HCT116 (cell line): ENCODE data around the gene SLC24A2. TPM values are rescaled to one million over a fixed set of nuclear protein-coding genes. Genes with fewer than 3 reads are reported as not detected.

Experiments used
- ATAC-seq: fragments of 200-7000 bp; cut with Tn5 transposase; 2 replicates; pipeline ENCODE4 v1.9.1; 2020; ENCODE audit warnings: mild to moderate bottlenecking, moderate library complexity
- BruUV-seq: library from RNA; stranded (reverse); fragments of 400-500 nt; replicated peaks from 2 replicates; lab custom pipeline; 2021; lab: Mats Ljungman, UMichigan
- CTCF ChIA-PET: fragments of 300-600 bp; sonication (Branson Sonifier 250); formaldehyde crosslinking; loops from one replicate; lab custom pipeline; 2021; ENCODE audit warnings: antibody characterized with exemption; lab: Charles Lee
- POLR2A ChIA-PET: fragments of 300-600, 350-600 bp; sonication (Branson Sonifier 250); formaldehyde crosslinking; loops from one replicate; lab custom pipeline; 2021; ENCODE audit warnings: antibody characterized with exemption; lab: Charles Lee
- RAD21 ChIA-PET, 2 experiments: fragments of 300-600 bp; sonication (Branson Sonifier 250); formaldehyde crosslinking; loops; one replicate each; lab custom pipeline; 2023; ENCODE audit warnings: low total read pairs in 2 of 2; ENCODE audit not compliant: uncharacterized antibody in 2 of 2, unreplicated experiment in 2 of 2, low non-redundant PET in 1 of 2; lab: Charles Lee
- DNase-seq: peaks from one replicate; pipeline ENCODE4 v3.0.0-alpha.2; 2010; ENCODE audit warnings: low read depth, low spot score
- H2AFZ ChIP-seq: fragments of 200-600 bp; shearing (Covaris generic), sonication (generic); 2 replicates; pipeline ENCODE4 v1.6.1; 2017; ENCODE audit warnings: low read depth, mixed run types, mixed read lengths, antibody characterized with exemption, low read length; ENCODE audit not compliant: poor library complexity, severe bottlenecking
- H3K27ac ChIP-seq: 2 replicates; pipeline ENCODE4 v1.5.1; 2012; ENCODE audit warnings: low read depth, low read length
- H3K27me3 ChIP-seq: fragments of 200-600 bp; sonication (generic); 2 replicates; pipeline ENCODE4 v1.6.1; 2016; ENCODE audit warnings: mixed run types, low read length, mixed read lengths; ENCODE audit not compliant: insufficient read depth
- H3K36me3 ChIP-seq, 2 experiments: fragments of 200-500 bp in 1 of 2; fragments of 200-600 bp in 1 of 2; sonication (Bioruptor generic) in 1 of 2; sonication (generic) in 1 of 2; 2 replicates each; pipeline versions ENCODE4 v1.5.1 to v1.6.1; 2014 to 2016; ENCODE audit warnings: low read length in 2 of 2, inconsistent platforms in 1 of 2, mixed read lengths in 1 of 2, mixed run types in 1 of 2; ENCODE audit not compliant: insufficient read depth in 2 of 2, control insufficient read depth in 1 of 2
- H3K4me1 ChIP-seq, 2 experiments: fragments of 200-600 bp in 1 of 2; sonication (generic) in 1 of 2; 2 replicates each; pipeline versions ENCODE4 v1.5.1 to v1.6.1; 2012 to 2017; ENCODE audit warnings: low read length in 2 of 2, inconsistent platforms in 1 of 2, mild to moderate bottlenecking in 1 of 2, mixed read lengths in 1 of 2, mixed run types in 1 of 2, moderate library complexity in 1 of 2; ENCODE audit not compliant: insufficient read depth in 2 of 2, control insufficient read depth in 1 of 2
- H3K4me2 ChIP-seq: fragments of 200-600 bp; sonication (generic); 2 replicates; pipeline ENCODE4 v1.6.1; 2017; ENCODE audit warnings: mixed run types, low read length, mixed read lengths
- H3K4me3 ChIP-seq, 2 experiments: fragments of 200-600 bp in 1 of 2; sonication (generic) in 1 of 2; replicated peaks in 1 of 2; 2 replicates each; pipeline ENCODE4 v1.5.1; 2011 to 2016; ENCODE audit warnings: low read length in 2 of 2, control low read depth in 1 of 2, low read depth in 1 of 2, mild to moderate bottlenecking in 1 of 2, mixed read lengths in 1 of 2, mixed run types in 1 of 2
- H3K79me2 ChIP-seq: fragments of 200-600 bp; sonication (generic); 2 replicates; pipeline ENCODE4 v1.6.1; 2017; ENCODE audit warnings: mild to moderate bottlenecking, mixed run types, low read length, moderate library complexity, mixed read lengths; ENCODE audit not compliant: insufficient read depth
- H3K9ac ChIP-seq: fragments of 200-600 bp; sonication (generic); 2 replicates; pipeline ENCODE4 v1.6.1; 2016; ENCODE audit warnings: low read length, mixed read lengths
- H3K9me2 ChIP-seq: fragments of 200-600 bp; sonication (generic), shearing (Covaris generic); 2 replicates; pipeline ENCODE4 v1.6.1; 2017; ENCODE audit warnings: mixed run types, mild to moderate bottlenecking, moderate library complexity; ENCODE audit not compliant: insufficient read depth
- H3K9me3 ChIP-seq, 2 experiments: fragments of 200-500 bp in 1 of 2; fragments of 200-600 bp in 1 of 2; sonication (Bioruptor generic) in 1 of 2; sonication (generic) in 1 of 2; 2 replicates each; pipeline ENCODE4 v1.6.1; 2014 to 2017; ENCODE audit warnings: low read length in 2 of 2, mixed read lengths in 2 of 2, inconsistent platforms in 1 of 2, low read depth in 1 of 2, mild to moderate bottlenecking in 1 of 2, mixed run types in 1 of 2, moderate library complexity in 1 of 2; ENCODE audit not compliant: control insufficient read depth in 1 of 2, insufficient read depth in 1 of 2
- H4K20me1 ChIP-seq: fragments of 200-600 bp; sonication (generic), shearing (Covaris generic); 2 replicates; pipeline ENCODE4 v1.6.1; 2017; ENCODE audit warnings: mixed run types, mild to moderate bottlenecking, moderate library complexity; ENCODE audit not compliant: insufficient read depth
- CBX3 ChIP-seq: IDR thresholded peaks from 2 replicates; pipeline ENCODE4 v1.6.1; 2012; ENCODE audit warnings: low read depth
- JUND ChIP-seq: IDR thresholded peaks from 2 replicates; pipeline ENCODE4 v1.6.1; 2012
- POLR2AphosphoS5 ChIP-seq: IDR thresholded peaks from 2 replicates; pipeline ENCODE4 v1.6.1; 2011; ENCODE audit warnings: mild to moderate bottlenecking, low read depth, low read length, moderate library complexity
- RAD21 ChIP-seq: IDR thresholded peaks from 2 replicates; pipeline ENCODE4 v1.6.1; 2012; ENCODE audit warnings: low read depth, mild to moderate bottlenecking
- SP1 ChIP-seq: IDR thresholded peaks from 2 replicates; pipeline ENCODE4 v1.6.1; 2012; ENCODE audit warnings: low read depth
- TCF7L2 ChIP-seq: IDR thresholded peaks from 2 replicates; pipeline ENCODE4 v1.7.0; 2011; ENCODE audit warnings: borderline replicate concordance, inconsistent platforms; ENCODE audit not compliant: insufficient read depth, insufficient read length; ENCODE audit errors: extremely low read depth
- ZFX ChIP-seq: fragments of 450-650 bp; IDR thresholded peaks from 2 replicates; pipeline ENCODE4 v1.6.1; 2017
- ZNF274 ChIP-seq: fragments of 200-500 bp; sonication (Bioruptor generic); IDR thresholded peaks from 2 replicates; pipeline ENCODE4 v1.6.1; 2014; ENCODE audit warnings: mild to moderate bottlenecking, low read depth, low read length, inconsistent platforms
- intact Hi-C: fragments of 100-400 bp; cut with micrococcal nuclease; formaldehyde crosslinking; loops from 2 replicates; pipeline ENCODE4 v1.10.0; 2022
- total RNA-seq: library from RNA; stranded (reverse); gene quantifications from one replicate; pipeline ENCODE4 v1.2.1, GENCODE V29; 2021; ENCODE audit not compliant: unreplicated experiment
- TF ChIP-seq, protein P1 (sequence below), 3 experiments: fragments of 200-600 bp in 1 of 3; sonication (generic) in 1 of 3; IDR thresholded peaks in 2 of 3; conservative IDR thresholded peaks in 1 of 3; 2 replicates each; pipeline ENCODE4 v1.5.1; 2012 to 2017; ENCODE audit warnings: low read depth in 2 of 3, low read length in 2 of 3, antibody characterized with exemption in 1 of 3, borderline replicate concordance in 1 of 3, control low read depth in 1 of 3, mild to moderate bottlenecking in 1 of 3, mixed read lengths in 1 of 3, mixed run types in 1 of 3, moderate library complexity in 1 of 3; ENCODE audit not compliant: insufficient read depth in 1 of 3

Gene SLC24A2
- total RNA-seq, 1 experiment from 2014 or later = not detected

- H3K36me3 ChIP-seq = no peaks in the 10 kb centered on the region
- no peak overlapping the region for H2AFZ ChIP-seq
- intact Hi-C loops = no loop called here
- H3K4me3 ChIP-seq = no peak overlapping the region
- RAD21 ChIA-PET = no interaction called here
- DNase-seq = no peak
- no peak overlapping the region for H3K27ac ChIP-seq
- H3K9me3 ChIP-seq = no peaks in the 10 kb centered on the region
- TF ChIP-seq ZFX (no peak), CBX3 (no peak), RAD21 (no peak), TCF7L2 (no peak), JUND (no peak), POLR2AphosphoS5 (no peak), ZNF274 (no peak), SP1 (no peak)
- TF ChIP-seq, protein P1, sequence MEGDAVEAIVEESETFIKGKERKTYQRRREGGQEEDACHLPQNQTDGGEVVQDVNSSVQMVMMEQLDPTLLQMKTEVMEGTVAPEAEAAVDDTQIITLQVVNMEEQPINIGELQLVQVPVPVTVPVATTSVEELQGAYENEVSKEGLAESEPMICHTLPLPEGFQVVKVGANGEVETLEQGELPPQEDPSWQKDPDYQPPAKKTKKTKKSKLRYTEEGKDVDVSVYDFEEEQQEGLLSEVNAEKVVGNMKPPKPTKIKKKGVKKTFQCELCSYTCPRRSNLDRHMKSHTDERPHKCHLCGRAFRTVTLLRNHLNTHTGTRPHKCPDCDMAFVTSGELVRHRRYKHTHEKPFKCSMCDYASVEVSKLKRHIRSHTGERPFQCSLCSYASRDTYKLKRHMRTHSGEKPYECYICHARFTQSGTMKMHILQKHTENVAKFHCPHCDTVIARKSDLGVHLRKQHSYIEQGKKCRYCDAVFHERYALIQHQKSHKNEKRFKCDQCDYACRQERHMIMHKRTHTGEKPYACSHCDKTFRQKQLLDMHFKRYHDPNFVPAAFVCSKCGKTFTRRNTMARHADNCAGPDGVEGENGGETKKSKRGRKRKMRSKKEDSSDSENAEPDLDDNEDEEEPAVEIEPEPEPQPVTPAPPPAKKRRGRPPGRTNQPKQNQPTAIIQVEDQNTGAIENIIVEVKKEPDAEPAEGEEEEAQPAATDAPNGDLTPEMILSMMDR (IDR thresholded peaks at IDR 0.05 in 2 of 3, conservative IDR thresholded peaks at IDR 0.05 in 1 of 3; ENCODE audit: borderline replicate concordance in 1 of 3, insufficient read depth in 1 of 3, low read depth in 2 of 3, low read length in 2 of 3) = no peak
- TF ChIP-seq, all 23 proteins: peak for 0
- BruUV-seq = no TSS peak
- H3K4me1 ChIP-seq = no peaks in the 10 kb centered on the region
- no peaks in the 10 kb centered on the region for H3K27me3 ChIP-seq
- H3K4me2 ChIP-seq = no peak overlapping the region
- H4K20me1 ChIP-seq = no peaks in the 10 kb centered on the region
- ATAC-seq = no peak
- H3K9ac ChIP-seq = no peak overlapping the region
- ChIA-PET POLR2A (no interaction called here), CTCF (no interaction called here)
- H3K79me2 ChIP-seq = no peaks in the 10 kb centered on the region
- H3K9me2 ChIP-seq = no peaks in the 10 kb centered on the region
Measured at GRCh38 chr9:19812194-19812593, 23.4 kb upstream of the SLC24A2 start.
